ENCODE data around the gene HSD17B1. TPM values are rescaled to one million over a fixed set of nuclear protein-coding genes. Genes with fewer than 3 reads are reported as not detected.

Gene HSD17B1
- total RNA-seq, 1 experiment from 2014 or later = 0.60 TPM

- POLR2A ChIA-PET (ENCODE audit: low non-redundant PET) = no interaction called here
- BruUV-seq (replicated peaks) = no TSS peak
- no peak overlapping the region for H3K4me3 ChIP-seq (ENCODE audit: low read depth, low read length, poor library complexity, severe bottlenecking)
These were observed 11.2 kb downstream of the HSD17B1 start for GRCh38 chr17:42563950-42564349.

GRCh38 chr17:42564815-42565522 is 12.2 kb downstream of the HSD17B1 start:
- DNase-seq (ENCODE audit: low spot score) = no peak
- H3K36me3 ChIP-seq (ENCODE audit: insufficient read depth, low read length, poor library complexity, severe bottlenecking) = peaks cover 28% of the 10 kb centered on the region
- CTCF ChIA-PET = no interaction called here
- TF ChIP-seq CTCF (conservative IDR thresholded peaks at IDR 0.05; ENCODE audit: low read depth, low read length) (no peak), EZH2 (IDR thresholded peaks at IDR 0.05; ENCODE audit: borderline replicate concordance, low read depth, low read length, poor library complexity, severe bottlenecking) (no peak)
- no peak overlapping the region for H3K4me3 ChIP-seq (ENCODE audit: low read depth, low read length, poor library complexity, severe bottlenecking)
- no peaks in the 10 kb centered on the region for H3K27me3 ChIP-seq (replicated peaks; ENCODE audit: insufficient read depth, low read depth, low read length, poor library complexity)
- peaks cover 10% of the 10 kb centered on the region for H3K4me1 ChIP-seq (ENCODE audit: insufficient read depth, low read length, poor library complexity, severe bottlenecking)
- H3K9me3 ChIP-seq (ENCODE audit: low read depth, low read length, poor library complexity, severe bottlenecking) = no peaks in the 10 kb centered on the region
- POLR2A ChIA-PET (ENCODE audit: low non-redundant PET) = no interaction called here
- BruUV-seq (replicated peaks) = no TSS peak
- H3K27ac ChIP-seq (ENCODE audit: low read depth, low read length, poor library complexity, severe bottlenecking) = no peak overlapping the region
- intact Hi-C loops (cut with micrococcal nuclease; ENCODE audit: unreplicated experiment) = no loop called here

More at GRCh38 chr17:42563950-42564349, 11.2 kb downstream of the HSD17B1 start:
- DNase-seq (ENCODE audit: low spot score) = no peak
- H3K27me3 ChIP-seq (replicated peaks; ENCODE audit: insufficient read depth, low read depth, low read length, poor library complexity) = no peaks in the 10 kb centered on the region
- intact Hi-C loops (cut with micrococcal nuclease; ENCODE audit: unreplicated experiment) = no loop called here
- H3K4me1 ChIP-seq (ENCODE audit: insufficient read depth, low read length, poor library complexity, severe bottlenecking) = peaks cover 10% of the 10 kb centered on the region
- H3K27ac ChIP-seq (ENCODE audit: low read depth, low read length, poor library complexity, severe bottlenecking) = no peak overlapping the region
- TF ChIP-seq CTCF (conservative IDR thresholded peaks at IDR 0.05; ENCODE audit: low read depth, low read length) (no peak), EZH2 (IDR thresholded peaks at IDR 0.05; ENCODE audit: borderline replicate concordance, low read depth, low read length, poor library complexity, severe bottlenecking) (no peak)
- H3K36me3 ChIP-seq (ENCODE audit: insufficient read depth, low read length, poor library complexity, severe bottlenecking) = peaks cover 18% of the 10 kb centered on the region
- H3K9me3 ChIP-seq (ENCODE audit: low read depth, low read length, poor library complexity, severe bottlenecking) = no peaks in the 10 kb centered on the region
- CTCF ChIA-PET = no interaction called here

GRCh38 chr17:42565523-42566214 is 12.9 kb downstream of the HSD17B1 start:
- Histone ChIP-seq H3K4me1 (ENCODE audit: insufficient read depth, low read length, poor library complexity, severe bottlenecking) (peaks cover 10% of the 10 kb centered on the region), H3K27ac (ENCODE audit: low read depth, low read length, poor library complexity, severe bottlenecking) (no peak overlapping the region), H3K4me3 (ENCODE audit: low read depth, low read length, poor library complexity, severe bottlenecking) (no peak overlapping the region), H3K36me3 (ENCODE audit: insufficient read depth, low read length, poor library complexity, severe bottlenecking) (peaks cover 33% of the 10 kb centered on the region), H3K27me3 (replicated peaks; ENCODE audit: insufficient read depth, low read depth, low read length, poor library complexity) (no peaks in the 10 kb centered on the region), H3K9me3 (ENCODE audit: low read depth, low read length, poor library complexity, severe bottlenecking) (no peaks in the 10 kb centered on the region)
- intact Hi-C loops (cut with micrococcal nuclease; ENCODE audit: unreplicated experiment) = no loop called here
- no peak for DNase-seq (ENCODE audit: low spot score)
- ChIA-PET POLR2A (ENCODE audit: low non-redundant PET) (no interaction called here), CTCF (no interaction called here)
- TSS peak; percentile 13 for BruUV-seq (replicated peaks)
- no peak for TF ChIP-seq CTCF (conservative IDR thresholded peaks at IDR 0.05; ENCODE audit: low read depth, low read length)
- TF ChIP-seq EZH2 (IDR thresholded peaks at IDR 0.05; ENCODE audit: borderline replicate concordance, low read depth, low read length, poor library complexity, severe bottlenecking) = no peak
